Endodermal cell (in vitro differentiated cells): ENCODE results near the gene TARS3. TPM values are rescaled to one million over a fixed set of nuclear protein-coding genes. Genes with fewer than 3 reads are reported as not detected.

Source experiments
- DNase-seq: peaks from one replicate; pipeline ENCODE4 v3.0.0-alpha.2; 2017
- H3K27ac ChIP-seq: 2 replicates; pipeline ENCODE4 v1.5.1; 2013; ENCODE audit warnings: mild to moderate bottlenecking, low read depth, low read length, moderate library complexity
- H3K27me3 ChIP-seq: 2 replicates; pipeline ENCODE4 v1.6.1; 2013; ENCODE audit warnings: mild to moderate bottlenecking, low read length, moderate library complexity; ENCODE audit not compliant: insufficient read depth, control insufficient read depth, poor library complexity, severe bottlenecking
- H3K36me3 ChIP-seq: 2 replicates; pipeline ENCODE4 v1.7.0; 2013; ENCODE audit warnings: mild to moderate bottlenecking, low read length, moderate library complexity; ENCODE audit not compliant: control insufficient read depth, insufficient read depth
- H3K4me1 ChIP-seq: one replicate; pipeline ENCODE4 v1.7.0; 2013; ENCODE audit warnings: low read length; ENCODE audit not compliant: control insufficient read depth, insufficient read depth
- H3K4me3 ChIP-seq: 2 replicates; pipeline ENCODE4 v1.5.1; 2013; ENCODE audit warnings: mild to moderate bottlenecking, low read length, moderate library complexity
- H3K9ac ChIP-seq: 2 replicates; pipeline ENCODE4 v1.6.1; 2013; ENCODE audit warnings: mild to moderate bottlenecking, low read length, moderate library complexity; ENCODE audit not compliant: poor library complexity, severe bottlenecking; ENCODE audit errors: extremely low read depth
- H3K9me3 ChIP-seq: 2 replicates; pipeline ENCODE4 v1.6.1; 2013; ENCODE audit warnings: mild to moderate bottlenecking, low read length, moderate library complexity; ENCODE audit not compliant: control insufficient read depth
- H3K27ac Mint-ChIP-seq: 2 replicates; pipeline ENCODE4 v1.8.0; 2020; ENCODE audit warnings: mixed read lengths
- H3K27me3 Mint-ChIP-seq: 2 replicates; pipeline ENCODE4 v1.8.0; 2021; ENCODE audit warnings: mild to moderate bottlenecking, mixed read lengths; ENCODE audit not compliant: insufficient read depth
- H3K36me3 Mint-ChIP-seq: 2 replicates; pipeline ENCODE4 v1.8.0; 2020; ENCODE audit warnings: low read depth, mixed read lengths
- H3K4me1 Mint-ChIP-seq: 2 replicates; pipeline ENCODE4 v1.8.0; 2020; ENCODE audit warnings: mixed read lengths
- H3K4me3 Mint-ChIP-seq: 2 replicates; pipeline ENCODE4 v1.8.0; 2020; ENCODE audit warnings: mild to moderate bottlenecking, moderate library complexity, mixed read lengths
- H3K9me3 Mint-ChIP-seq: 2 replicates; pipeline ENCODE4 v1.8.0; 2020; ENCODE audit warnings: mild to moderate bottlenecking, mixed read lengths
- CTCF ChIP-seq: fragments of 200-600 bp; sonication (generic); conservative IDR thresholded peaks from 2 replicates; pipeline ENCODE4 v1.5.0; 2021; ENCODE audit warnings: antibody characterized with exemption, mild to moderate bottlenecking
- WGBS, 2 experiments: methylation state at CpG; one replicate each; pipeline versions ENCODE4 v1.1.5 to v1.1.7; 2013; ENCODE audit warnings: missing lambda C conversion rate in 2 of 2, mixed read lengths in 1 of 2; ENCODE audit not compliant: insufficient coverage in 1 of 2, insufficient read length in 1 of 2; 5-methylcytosine and 5-hydroxymethylcytosine counted together
- total RNA-seq, 2 donors: library from RNA; stranded (reverse); fragmentation: NEBNext Ultra II Directional in 1 of 2; extraction: Animal tissue kit (Norgen Biotek cat#: 25700) in 1 of 2; gene quantifications; 2 replicates in 1 of 2; 3 replicates in 1 of 2; pipeline ENCODE4 v1.2.1, GENCODE V29; 2021

Gene TARS3
- total RNA-seq, 2 donors from 2014 or later, result 11.7 to 13.6 TPM

- no peaks in the 10 kb centered on the region for H3K4me1 ChIP-seq
- 89 to 100% methylated on average over 2 to 6 of the region's 6 CpGs for WGBS, 2 experiments
- H3K27ac ChIP-seq, result no peak overlapping the region
- Mint-ChIP-seq H3K27ac (no peak overlapping the region), H3K27me3 (peaks cover 24% of the 10 kb centered on the region), H3K9me3 (no peaks in the 10 kb centered on the region), H3K4me3 (no peak overlapping the region), H3K36me3 (peaks cover 26% of the 10 kb centered on the region), H3K4me1 (peaks cover 21% of the 10 kb centered on the region)
- H3K36me3 ChIP-seq, result peaks cover 18% of the 10 kb centered on the region
- no peak overlapping the region for H3K4me3 ChIP-seq
- no peaks in the 10 kb centered on the region for H3K9me3 ChIP-seq
- TF ChIP-seq CTCF, result no peak
- no peak for DNase-seq
- H3K27me3 ChIP-seq, result no peaks in the 10 kb centered on the region
- H3K9ac ChIP-seq, result no peak overlapping the region
Measured at GRCh38 chr15:101637516-101637915, 86.8 kb downstream of the TARS3 start.

- peaks cover 24% of the 10 kb centered on the region for H3K27me3 Mint-ChIP-seq
- peaks cover 21% of the 10 kb centered on the region for H3K4me1 Mint-ChIP-seq
- H3K9me3 Mint-ChIP-seq, result no peaks in the 10 kb centered on the region
- no peak overlapping the region for H3K27ac Mint-ChIP-seq
- Histone ChIP-seq H3K9me3 (no peaks in the 10 kb centered on the region), H3K27me3 (no peaks in the 10 kb centered on the region), H3K36me3 (peaks cover 18% of the 10 kb centered on the region), H3K4me3 (no peak overlapping the region), H3K27ac (no peak overlapping the region), H3K4me1 (no peaks in the 10 kb centered on the region), H3K9ac (no peak overlapping the region)
- H3K4me3 Mint-ChIP-seq, result no peak overlapping the region
- peaks cover 22% of the 10 kb centered on the region for H3K36me3 Mint-ChIP-seq
- 68 to 78% methylated on average over 3 of the region's 3 CpGs for WGBS, 2 experiments
- DNase-seq, result no peak
- no peak for TF ChIP-seq CTCF
Measured at GRCh38 chr15:101637038-101637437, 87.2 kb downstream of the TARS3 start.

GRCh38 chr15:101635944-101636727 is 88.1 kb downstream of the TARS3 start:
- 90 to 92% methylated on average over 3 to 6 of the region's 7 CpGs for WGBS, 2 experiments
- no peaks in the 10 kb centered on the region for H3K4me1 ChIP-seq
- Mint-ChIP-seq H3K4me1 (peaks cover 21% of the 10 kb centered on the region), H3K36me3 (peaks cover 22% of the 10 kb centered on the region), H3K4me3 (no peak overlapping the region), H3K27ac (no peak overlapping the region), H3K27me3 (peaks cover 24% of the 10 kb centered on the region), H3K9me3 (no peaks in the 10 kb centered on the region)
- H3K27ac ChIP-seq, result no peak overlapping the region
- TF ChIP-seq CTCF, result no peak
- no peak overlapping the region for H3K4me3 ChIP-seq
- no peak overlapping the region for H3K9ac ChIP-seq
- no peaks in the 10 kb centered on the region for H3K9me3 ChIP-seq
- H3K36me3 ChIP-seq, result peaks cover 18% of the 10 kb centered on the region
- no peaks in the 10 kb centered on the region for H3K27me3 ChIP-seq
- DNase-seq, result no peak
